Hematopoietic multipotent progenitor cell treated with erythropoietin and hydrocortisone succinate and interleukin-3 and kit ligand, for 6 days (in vitro differentiated cells): Measurements from ENCODE around the gene CD177.
"Not testable (repeated sequence)": the region's sequence is repeated elsewhere in the genome, so short reads cannot be mapped to it uniquely, and the experiment has no call there.

Source experiments
- DNase-seq: peaks from one replicate; pipeline ENCODE4 v3.0.0-alpha.2; 2015

Gene CD177

GRCh38 chr19:43382586-43383216, 29.2 kb downstream of the CD177 start:
- not testable (repeated sequence) for DNase-seq

DNA sequence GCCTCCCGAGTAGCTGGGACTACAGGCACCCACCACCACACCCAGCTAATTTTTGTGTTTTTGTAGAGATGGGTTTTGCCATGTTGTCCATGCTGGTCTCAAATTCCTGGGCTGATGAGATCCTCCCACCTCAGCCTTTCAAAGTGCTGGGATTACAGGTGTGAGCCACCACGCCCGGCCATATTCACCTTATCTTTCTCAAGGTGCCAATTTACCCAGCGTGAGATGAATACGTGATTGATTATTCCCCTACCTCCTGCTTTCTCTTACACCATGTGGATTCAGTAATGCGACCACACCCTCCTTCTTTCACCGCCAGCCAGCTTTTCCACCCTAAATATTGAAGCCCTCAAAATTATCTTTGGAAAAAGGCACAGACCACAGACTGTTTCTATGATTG, 29.8 kb downstream of the CD177 start:
- not testable (repeated sequence) for DNase-seq

- not testable (repeated sequence) for DNase-seq
Observed at GRCh38 chr19:43383759-43384158, 30.3 kb downstream of the CD177 start.

DNA sequence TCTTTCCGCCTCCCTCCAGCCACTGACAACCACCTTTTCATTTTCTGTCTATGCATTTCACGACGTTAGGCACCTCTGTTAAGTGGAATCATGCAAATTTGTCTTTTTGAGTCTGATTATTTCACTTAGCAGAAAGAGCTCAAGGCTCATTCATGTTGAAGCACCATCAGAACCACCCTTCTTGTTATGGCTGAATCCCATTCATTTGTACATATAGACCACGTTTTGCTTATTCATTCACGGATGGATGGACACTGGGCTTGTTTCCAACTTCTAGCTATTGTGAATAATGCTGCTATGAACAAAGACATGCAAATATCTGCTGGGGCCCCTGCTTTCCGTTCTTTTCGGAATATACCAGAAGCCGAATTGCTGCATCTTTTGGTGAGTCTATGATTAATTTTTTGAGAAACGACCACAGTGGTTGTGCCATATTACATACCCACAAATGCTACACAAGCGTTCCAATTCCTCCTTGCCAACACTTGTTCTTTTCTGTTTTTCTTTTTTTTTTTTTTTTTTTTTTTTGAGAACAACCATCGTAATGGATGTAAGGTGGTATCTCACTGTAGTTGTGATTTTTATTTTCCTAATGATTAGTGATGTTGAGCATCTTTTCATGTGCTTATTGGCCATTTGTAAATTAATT, 37.5 kb downstream of the CD177 start:
- not testable (repeated sequence) for DNase-seq

GRCh38 chr19:43391552-43391935, 38.1 kb downstream of the CD177 start:
- DNase-seq = not testable (repeated sequence)

DNA sequence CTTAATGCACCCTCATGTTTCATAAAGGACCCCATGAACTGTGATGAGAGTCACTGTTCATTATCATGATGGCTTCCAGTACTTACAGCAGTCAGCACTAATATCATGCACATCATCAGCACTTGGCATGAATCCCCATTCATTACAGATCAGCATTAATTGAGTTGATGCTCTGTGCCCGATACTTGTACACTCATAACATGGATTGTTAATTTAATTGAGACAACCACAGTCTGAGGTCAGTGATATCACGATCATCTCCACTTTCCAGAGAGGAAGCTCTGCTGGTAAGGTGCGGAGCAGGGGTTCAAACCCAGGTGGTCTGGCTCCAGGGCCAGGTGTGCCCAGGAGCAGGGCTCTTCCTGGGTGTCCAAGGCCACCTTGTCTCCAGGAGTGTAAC, 40.0 kb downstream of the CD177 start:
- not testable (repeated sequence) for DNase-seq

GRCh38 chr19:43395561-43395960, 42.1 kb downstream of the CD177 start:
- no peak for DNase-seq

- DNase-seq = no peak
Observed at GRCh38 chr19:43406297-43406696, 52.8 kb downstream of the CD177 start.

DNA sequence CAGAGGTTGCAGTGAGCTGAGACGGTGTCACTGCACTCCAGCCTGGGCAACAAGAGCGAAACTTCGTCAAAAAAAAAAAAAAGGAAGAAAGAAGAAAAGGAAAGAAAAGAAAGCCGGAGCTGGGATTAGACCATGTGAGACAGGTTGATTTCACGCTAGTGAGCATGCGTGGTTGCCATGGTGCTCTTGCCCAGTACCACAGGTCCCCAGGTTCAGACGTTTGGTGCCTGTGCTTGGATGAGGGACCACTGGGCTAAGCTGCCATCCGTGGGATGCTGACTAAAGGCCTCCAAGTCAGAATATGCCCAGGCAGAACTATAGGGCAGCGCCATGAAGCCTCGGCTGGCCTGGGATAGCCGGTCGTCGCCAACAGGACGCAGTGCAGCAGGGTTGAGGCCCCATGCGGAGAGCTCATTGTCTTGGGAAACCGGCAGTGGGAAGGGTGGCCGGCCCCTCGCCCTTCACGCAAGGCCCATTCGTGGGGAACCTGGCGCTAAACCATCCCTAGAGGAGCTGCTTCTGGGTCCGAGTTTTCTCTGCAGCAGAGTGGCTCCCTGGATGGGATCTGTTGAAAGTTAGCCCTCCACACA, 54.0 kb downstream of the CD177 start:
- DNase-seq = no peak

DNA sequence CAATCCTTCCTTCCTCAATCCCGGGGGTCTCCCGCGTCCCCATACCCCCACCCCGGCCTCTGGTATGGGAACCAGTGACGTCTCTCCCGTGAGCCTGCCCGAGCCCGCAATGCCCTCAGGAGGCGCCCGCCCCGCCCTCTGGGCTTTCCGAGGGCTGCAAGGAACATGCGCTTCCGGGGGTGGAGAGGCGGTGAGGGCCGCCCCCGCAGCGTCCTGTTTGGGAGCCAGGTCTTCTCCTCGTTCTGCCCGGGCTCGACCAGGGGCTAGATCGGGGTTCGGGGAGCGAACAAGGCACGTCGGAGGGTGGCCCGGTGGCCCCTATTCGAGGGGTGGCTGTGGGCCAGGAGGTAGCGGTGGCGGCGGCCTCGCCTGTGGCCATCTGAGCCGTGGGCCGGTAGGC, 54.6 kb downstream of the CD177 start:
- no peak for DNase-seq

DNA sequence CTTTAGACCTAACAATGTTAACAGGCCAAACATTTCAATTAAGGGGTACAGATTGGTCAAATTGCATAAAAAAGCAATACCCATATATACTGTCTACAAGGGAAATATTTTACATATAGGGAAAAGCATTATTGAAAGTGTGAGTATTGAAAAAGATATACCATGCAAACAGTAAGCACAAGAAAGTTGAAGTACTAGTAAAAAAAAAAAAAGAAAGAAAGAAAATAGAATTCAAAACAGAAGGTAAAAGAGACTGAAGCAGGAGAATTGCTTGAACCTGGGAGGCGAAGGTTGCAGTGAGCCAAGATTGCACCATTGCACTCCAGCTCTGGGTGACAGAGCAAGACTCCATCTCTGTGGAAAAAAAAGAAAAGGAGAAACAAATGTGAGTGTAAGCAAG, 55.9 kb downstream of the CD177 start:
- no peak for DNase-seq

DNA sequence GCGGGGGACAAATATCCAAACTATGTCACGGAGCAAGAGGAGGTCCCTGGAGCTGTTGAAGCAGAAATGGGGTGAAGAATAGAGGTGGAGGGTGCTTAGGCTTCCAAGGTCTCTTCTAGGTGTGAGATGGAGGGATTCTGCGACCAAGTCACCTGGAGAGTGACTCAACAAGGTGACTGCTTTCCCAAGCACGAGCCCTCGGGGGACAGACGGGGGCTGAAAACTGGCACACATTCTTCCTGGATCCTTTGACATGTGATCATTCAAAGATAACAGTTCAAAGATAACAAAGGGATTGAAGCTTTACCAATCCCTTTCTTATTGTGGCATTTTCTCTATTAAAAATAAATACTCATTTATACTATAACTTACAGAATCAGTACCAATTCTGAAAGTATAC, 59.0 kb downstream of the CD177 start:
- no peak for DNase-seq
